Neural progenitor cell (in vitro differentiated cells): ENCODE results near the gene FXR1. TPM values are rescaled to one million over a fixed set of nuclear protein-coding genes. Genes with fewer than 3 reads are reported as not detected.

Experiments
- DNase-seq: peaks from one replicate; pipeline ENCODE4 v3.0.0-alpha.2; 2016; ENCODE audit warnings: low spot score
- H2AFZ ChIP-seq: fragments of 200-600 bp; sonication (generic); replicated peaks from 2 replicates; pipeline ENCODE4 v1.6.1; 2016; ENCODE audit warnings: antibody characterized with exemption
- H3F3A ChIP-seq: fragments of 200-600 bp; sonication (generic); 2 replicates; pipeline ENCODE4 v1.6.1; 2016; ENCODE audit warnings: antibody characterized with exemption, low read depth
- H3K27ac ChIP-seq: fragments of 200-600 bp; sonication (generic); 2 replicates; pipeline ENCODE4 v1.5.1; 2016; ENCODE audit warnings: mild to moderate bottlenecking
- H3K27me3 ChIP-seq: fragments of 200-600 bp; sonication (generic); 2 replicates; pipeline ENCODE4 v1.6.1; 2016; ENCODE audit warnings: mild to moderate bottlenecking, moderate library complexity
- H3K36me3 ChIP-seq: fragments of 200-600 bp; sonication (generic); 2 replicates; pipeline ENCODE4 v1.5.1; 2016
- H3K4me1 ChIP-seq: fragments of 200-600 bp; sonication (generic); 2 replicates; pipeline ENCODE4 v1.6.1; 2016; ENCODE audit warnings: mixed run types
- H3K4me2 ChIP-seq: fragments of 200-600 bp; sonication (generic); 2 replicates; pipeline ENCODE4 v1.6.1; 2016
- H3K4me3 ChIP-seq: fragments of 200-600 bp; sonication (generic); 2 replicates; pipeline ENCODE4 v1.5.1; 2016
- H3K79me2 ChIP-seq: fragments of 200-600 bp; sonication (generic); 2 replicates; pipeline ENCODE4 v1.6.1; 2016; ENCODE audit warnings: low read depth
- H3K9ac ChIP-seq: fragments of 200-600 bp; sonication (generic); 2 replicates; pipeline ENCODE4 v1.6.1; 2016
- H3K9me3 ChIP-seq: fragments of 200-600 bp; sonication (generic); 2 replicates; pipeline ENCODE4 v1.5.1; 2016; ENCODE audit warnings: low read depth
- H4K20me1 ChIP-seq: fragments of 200-600 bp; sonication (generic); 2 replicates; pipeline ENCODE4 v1.6.1; 2016; ENCODE audit warnings: low read depth
- H3K27ac Mint-ChIP-seq: 3 replicates; pipeline ENCODE4 v1.8.0; 2021; ENCODE audit warnings: mixed read lengths
- H3K27me3 Mint-ChIP-seq: 2 replicates; pipeline ENCODE4 v1.8.0; 2022; ENCODE audit warnings: low read depth, mild to moderate bottlenecking, inconsistent platforms, moderate library complexity, mixed read lengths; ENCODE audit not compliant: insufficient read depth
- H3K36me3 Mint-ChIP-seq: 3 replicates; pipeline ENCODE4 v1.8.0; 2021; ENCODE audit warnings: mixed read lengths
- H3K4me1 Mint-ChIP-seq: 3 replicates; pipeline ENCODE4 v1.8.0; 2021; ENCODE audit warnings: mixed read lengths
- H3K4me3 Mint-ChIP-seq: 3 replicates; pipeline ENCODE4 v1.8.0; 2021; ENCODE audit warnings: mild to moderate bottlenecking, moderate library complexity, mixed read lengths
- H3K9me3 Mint-ChIP-seq: 3 replicates; pipeline ENCODE4 v1.8.0; 2020; ENCODE audit warnings: mixed read lengths
- EZH2 ChIP-seq: fragments of 200-600 bp; sonication (generic); IDR thresholded peaks from 2 replicates; pipeline ENCODE4 v1.6.1; 2017; ENCODE audit warnings: antibody characterized with exemption, mild to moderate bottlenecking, moderate library complexity
- EZH2phosphoT487 ChIP-seq: fragments of 200-600 bp; sonication (generic); IDR thresholded peaks from 2 replicates; pipeline ENCODE4 v1.6.1; 2017; ENCODE audit warnings: antibody characterized with exemption
- total RNA-seq: library from RNA; depleted of rRNA; stranded (reverse); fragments of >200 nt; gene quantifications from 2 replicates; pipeline ENCODE4 v1.2.3, GENCODE V29; 2015; ENCODE audit warnings: low replicate concordance
- TF ChIP-seq, protein P1 (sequence below): fragments of 200-600 bp; sonication (generic); IDR thresholded peaks from 2 replicates; pipeline ENCODE4 v1.5.1; 2017; ENCODE audit warnings: antibody characterized with exemption, mild to moderate bottlenecking

FXR1 gene
- total RNA-seq, 1 donor from 2014 or later = 412 TPM

GRCh38 chr3:181007262-181007661 is 94.8 kb downstream of the FXR1 start:
- Mint-ChIP-seq H3K36me3 (no peaks in the 10 kb centered on the region), H3K27me3 (peaks cover 2% of the 10 kb centered on the region), H3K4me1 (no peaks in the 10 kb centered on the region), H3K4me3 (no peak overlapping the region), H3K9me3 (peaks cover 2% of the 10 kb centered on the region), H3K27ac (no peak overlapping the region)
- Histone ChIP-seq H2AFZ (no peak overlapping the region), H3K9ac (no peak overlapping the region), H3K36me3 (no peaks in the 10 kb centered on the region), H3K27me3 (no peaks in the 10 kb centered on the region), H3K4me3 (no peak overlapping the region), H3K27ac (no peak overlapping the region), H3F3A (no peaks in the 10 kb centered on the region), H3K79me2 (no peaks in the 10 kb centered on the region), H3K4me2 (no peak overlapping the region), H3K9me3 (no peaks in the 10 kb centered on the region), H4K20me1 (no peaks in the 10 kb centered on the region), H3K4me1 (peaks cover 4% of the 10 kb centered on the region)
- TF ChIP-seq, protein P1, sequence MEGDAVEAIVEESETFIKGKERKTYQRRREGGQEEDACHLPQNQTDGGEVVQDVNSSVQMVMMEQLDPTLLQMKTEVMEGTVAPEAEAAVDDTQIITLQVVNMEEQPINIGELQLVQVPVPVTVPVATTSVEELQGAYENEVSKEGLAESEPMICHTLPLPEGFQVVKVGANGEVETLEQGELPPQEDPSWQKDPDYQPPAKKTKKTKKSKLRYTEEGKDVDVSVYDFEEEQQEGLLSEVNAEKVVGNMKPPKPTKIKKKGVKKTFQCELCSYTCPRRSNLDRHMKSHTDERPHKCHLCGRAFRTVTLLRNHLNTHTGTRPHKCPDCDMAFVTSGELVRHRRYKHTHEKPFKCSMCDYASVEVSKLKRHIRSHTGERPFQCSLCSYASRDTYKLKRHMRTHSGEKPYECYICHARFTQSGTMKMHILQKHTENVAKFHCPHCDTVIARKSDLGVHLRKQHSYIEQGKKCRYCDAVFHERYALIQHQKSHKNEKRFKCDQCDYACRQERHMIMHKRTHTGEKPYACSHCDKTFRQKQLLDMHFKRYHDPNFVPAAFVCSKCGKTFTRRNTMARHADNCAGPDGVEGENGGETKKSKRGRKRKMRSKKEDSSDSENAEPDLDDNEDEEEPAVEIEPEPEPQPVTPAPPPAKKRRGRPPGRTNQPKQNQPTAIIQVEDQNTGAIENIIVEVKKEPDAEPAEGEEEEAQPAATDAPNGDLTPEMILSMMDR = no peak
- TF ChIP-seq EZH2phosphoT487 (no peak), EZH2 (no peak)
- no peak for DNase-seq

DNA sequence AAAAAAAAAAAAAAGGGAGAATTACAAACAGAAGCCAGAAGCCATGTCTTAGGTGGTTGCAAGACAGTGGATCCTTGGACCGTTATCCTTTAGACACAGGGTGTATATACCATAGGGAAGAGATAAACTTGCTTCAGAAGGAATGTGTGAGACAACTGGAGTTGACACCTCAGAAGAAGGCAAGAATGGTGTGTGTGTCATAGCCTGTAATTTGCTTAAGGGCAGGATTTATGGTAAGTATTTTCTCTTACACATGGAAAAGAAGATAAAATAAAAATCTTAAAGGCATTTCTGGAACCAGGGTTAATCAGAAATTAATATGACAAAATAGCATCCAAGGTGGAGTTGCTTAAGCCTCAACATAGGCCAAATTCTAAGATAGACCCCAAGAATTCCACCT is 96.3 kb downstream of the FXR1 start:
- Histone ChIP-seq H3K27me3 (no peaks in the 10 kb centered on the region), H3K79me2 (no peaks in the 10 kb centered on the region), H3K9me3 (no peaks in the 10 kb centered on the region), H3K36me3 (no peaks in the 10 kb centered on the region), H2AFZ (no peak overlapping the region), H3F3A (no peaks in the 10 kb centered on the region), H3K4me3 (no peak overlapping the region), H3K4me2 (no peak overlapping the region), H3K27ac (no peak overlapping the region), H4K20me1 (no peaks in the 10 kb centered on the region), H3K4me1 (peaks cover 4% of the 10 kb centered on the region), H3K9ac (no peak overlapping the region)
- Mint-ChIP-seq H3K9me3 (peaks cover 2% of the 10 kb centered on the region), H3K27ac (no peak overlapping the region), H3K4me3 (no peak overlapping the region), H3K4me1 (no peaks in the 10 kb centered on the region), H3K36me3 (no peaks in the 10 kb centered on the region), H3K27me3 (no peaks in the 10 kb centered on the region)
- TF ChIP-seq, protein P1 = no peak
- TF ChIP-seq EZH2phosphoT487 (no peak), EZH2 (no peak)
- DNase-seq = no peak

GRCh38 chr3:181009225-181009624 is 96.8 kb downstream of the FXR1 start:
- Histone ChIP-seq H3K4me2 (no peak overlapping the region), H3K4me1 (no peaks in the 10 kb centered on the region), H3K36me3 (no peaks in the 10 kb centered on the region), H3K9ac (no peak overlapping the region), H3K27ac (no peak overlapping the region), H3F3A (no peaks in the 10 kb centered on the region), H3K79me2 (no peaks in the 10 kb centered on the region), H3K27me3 (no peaks in the 10 kb centered on the region), H3K9me3 (no peaks in the 10 kb centered on the region), H3K4me3 (no peak overlapping the region), H2AFZ (no peak overlapping the region), H4K20me1 (no peaks in the 10 kb centered on the region)
- H3K27ac Mint-ChIP-seq = no peak overlapping the region
- no peak for DNase-seq
- peaks cover 2% of the 10 kb centered on the region for H3K9me3 Mint-ChIP-seq
- H3K4me3 Mint-ChIP-seq = no peak overlapping the region
- no peaks in the 10 kb centered on the region for H3K4me1 Mint-ChIP-seq
- no peaks in the 10 kb centered on the region for H3K36me3 Mint-ChIP-seq
- TF ChIP-seq, protein P1 = no peak
- no peak for TF ChIP-seq EZH2phosphoT487
- TF ChIP-seq EZH2 = no peak
- H3K27me3 Mint-ChIP-seq = no peaks in the 10 kb centered on the region

- no peaks in the 10 kb centered on the region for H3F3A ChIP-seq
These were observed 105.2 kb downstream of the FXR1 start for GRCh38 chr3:181017690-181018089.

More at GRCh38 chr3:181017690-181018089, 105.2 kb downstream of the FXR1 start:
- Mint-ChIP-seq H3K4me3 (no peak overlapping the region), H3K9me3 (peaks cover 2% of the 10 kb centered on the region), H3K4me1 (no peaks in the 10 kb centered on the region), H3K27me3 (no peaks in the 10 kb centered on the region), H3K36me3 (no peaks in the 10 kb centered on the region), H3K27ac (no peak overlapping the region)
- Histone ChIP-seq H2AFZ (no peak overlapping the region), H3K4me1 (no peaks in the 10 kb centered on the region), H3K9ac (no peak overlapping the region), H4K20me1 (no peaks in the 10 kb centered on the region), H3K4me3 (no peak overlapping the region), H3K79me2 (no peaks in the 10 kb centered on the region), H3K36me3 (no peaks in the 10 kb centered on the region), H3K9me3 (no peaks in the 10 kb centered on the region), H3K4me2 (no peak overlapping the region), H3K27me3 (no peaks in the 10 kb centered on the region), H3K27ac (no peak overlapping the region)
- TF ChIP-seq EZH2 (no peak), EZH2phosphoT487 (no peak)
- TF ChIP-seq, protein P1 = no peak
- no peak for DNase-seq
